ENCODE results near the gene CYP4F12. TPM values are rescaled to one million over a fixed set of nuclear protein-coding genes. Genes with fewer than 3 reads are reported as not detected.

The CYP4F12 gene
- total RNA-seq, 4 donors from 2014 or later: 0.71 to 2.8 (median 1.3) TPM

- H3K4me3 ChIP-seq: no peak within 1 kb of the TSS
- DNase-seq: no peak
- intact Hi-C loops (cut with DNase I; ENCODE audit: low total_unique reads) (no loop called here), in situ Hi-C loops (cut with MboI; ENCODE audit: low sequenced_read_pairs in 4 of 4) (no loop called here)
- TF ChIP-seq POLR2A (IDR thresholded peaks at IDR 0.05) (no peak), CTCF (IDR thresholded peaks at IDR 0.05 in 4 of 5, conservative IDR thresholded peaks at IDR 0.05 in 1 of 5) (no peak)
- no peak for ATAC-seq
- no peaks in the 10 kb centered on the region for H3K36me3 ChIP-seq
- peaks cover 0 to 9% (median 0%) of the 10 kb centered on the region in 3 donors for H3K9me3 ChIP-seq
- H3K4me1 ChIP-seq: no peaks in the 10 kb centered on the region
- H3K27me3 ChIP-seq: no peaks in the 10 kb centered on the region
- H3K27ac ChIP-seq: no peak within 1 kb of the TSS
These were observed 64.8 kb downstream of the CYP4F12 start, which contains the start of gene OR10H3 for GRCh38 chr19:15737722-15738121. Gene OR10H3, plus strand, starts transcription at chr19:15737985. Its CDS starts 3,408 bp downstream, at chr19:15741393.

GRCh38 chr19:15740785-15741184 lies 67.9 kb downstream of the CYP4F12 start:
- TF ChIP-seq POLR2A (IDR thresholded peaks at IDR 0.05): no peak
- no peak for TF ChIP-seq CTCF (IDR thresholded peaks at IDR 0.05 in 4 of 5, conservative IDR thresholded peaks at IDR 0.05 in 1 of 5)
- ATAC-seq (no peak), DNase-seq (no peak)
- Histone ChIP-seq H3K4me3 (no peak overlapping the region), H3K36me3 (no peaks in the 10 kb centered on the region), H3K27ac (no peak overlapping the region), H3K27me3 (no peaks in the 10 kb centered on the region), H3K4me1 (no peaks in the 10 kb centered on the region), H3K9me3 (peaks cover 0 to 9% (median 0%) of the 10 kb centered on the region in 3 donors)
- intact Hi-C loops (cut with DNase I; ENCODE audit: low total_unique reads): no loop called here
- in situ Hi-C loops (cut with MboI; ENCODE audit: low sequenced_read_pairs in 4 of 4): no loop called here

Other genes with a start within 250 kb of the CYP4F12 start
- 10 to 100 TPM; 28.0 to 40.6 (median 32.5) TPM for gene WIZ, start 223.1 kb upstream of the CYP4F12 start, total RNA-seq
- 1 to 10 TPM in 1 of 4 donors, under 1 TPM in 2, not detected in 1; 0.36 to 1.6 (median 0.38) TPM for gene RASAL3, start 208.5 kb upstream of the CYP4F12 start, total RNA-seq
- not detected for gene PGLYRP2, start 193.6 kb upstream of the CYP4F12 start, total RNA-seq
- gene CYP4F22, start 164.6 kb upstream of the CYP4F12 start, total RNA-seq: under 1 TPM in 3 of 4 donors, not detected in 1; 0.24 to 0.29 (median 0.25) TPM
- not detected for gene CYP4F8, start 57.9 kb upstream of the CYP4F12 start, total RNA-seq
- gene CYP4F3, start 32.2 kb upstream of the CYP4F12 start, total RNA-seq: under 1 TPM in 3 of 4 donors, not detected in 1; 0.05 to 0.93 (median 0.68) TPM
- gene OR10H2, start 54.9 kb downstream of the CYP4F12 start, total RNA-seq: not detected
- gene OR10H3, start 64.9 kb downstream of the CYP4F12 start, total RNA-seq: not detected
- gene OR10H5, start 114.6 kb downstream of the CYP4F12 start, total RNA-seq: not detected
- not detected for gene OR10H1, start 142.6 kb downstream of the CYP4F12 start, total RNA-seq
- under 1 TPM in 1 of 4 donors, not detected in 3; 0.98 TPM for gene CYP4F2, start 225.0 kb downstream of the CYP4F12 start, total RNA-seq

Data from gastrocnemius medialis (tissue), 4 donors.